Measurements from ENCODE around the gene STUB1. TPM values are rescaled to one million over a fixed set of nuclear protein-coding genes. Genes with fewer than 3 reads are reported as not detected.

Gene STUB1
- polyA plus RNA-seq, 1 experiment = 88.8 TPM

DNA sequence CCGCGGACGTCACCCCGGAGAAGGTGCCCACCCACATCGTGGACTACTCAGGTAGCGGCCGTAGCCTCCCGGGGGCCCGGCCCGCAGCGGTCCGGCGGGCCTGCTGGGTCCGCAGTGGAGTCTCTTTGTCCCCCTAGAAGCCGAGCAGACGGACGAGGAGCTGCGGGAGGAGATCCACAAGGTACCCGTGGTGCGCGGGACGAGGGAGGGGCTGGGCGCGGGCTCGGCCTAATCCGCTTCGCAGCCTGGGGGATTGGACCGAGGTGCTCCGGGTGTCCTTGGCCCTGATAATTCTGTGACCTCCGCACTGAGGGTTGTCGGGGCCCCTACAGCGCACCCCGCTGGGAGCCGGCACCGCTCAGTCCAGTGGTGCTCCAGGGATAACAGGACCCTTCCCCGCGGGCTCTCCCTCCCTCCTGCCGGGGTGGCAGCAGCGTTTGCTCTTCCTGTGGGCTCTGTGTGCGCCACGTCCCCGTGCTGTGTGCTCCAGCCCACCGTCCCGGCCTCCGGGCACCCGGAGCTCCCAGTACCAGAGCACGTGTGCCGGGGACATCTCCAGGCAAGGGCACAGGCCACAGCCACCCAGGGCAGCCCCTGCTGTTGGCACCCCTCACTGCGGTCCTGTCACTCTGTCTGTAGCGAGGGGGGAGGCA is 11.6 kb upstream of the STUB1 start:
- CTCF ChIA-PET = interaction anchor here (0.6 to 1.9 kb wide), 3 partner anchors 13 to 668 kb away, joined by 3 to 5 read pairs (median 4); no protein-coding TSS in a partner anchor
- H3K4me3 ChIP-seq (ENCODE audit: low read depth, low read length) = peak overlapping the region; percentile 81
- no peak overlapping the region for H3K27ac ChIP-seq (ENCODE audit: low read depth, low read length)
- H3K9me3 ChIP-seq (ENCODE audit: control insufficient read depth, insufficient read depth, low read length) = no peaks in the 10 kb centered on the region; the same call in 1 of the 2 replicates
- no peak for DNase-seq (ENCODE audit: low read depth, low spot score)
- TF ChIP-seq, protein P1, sequence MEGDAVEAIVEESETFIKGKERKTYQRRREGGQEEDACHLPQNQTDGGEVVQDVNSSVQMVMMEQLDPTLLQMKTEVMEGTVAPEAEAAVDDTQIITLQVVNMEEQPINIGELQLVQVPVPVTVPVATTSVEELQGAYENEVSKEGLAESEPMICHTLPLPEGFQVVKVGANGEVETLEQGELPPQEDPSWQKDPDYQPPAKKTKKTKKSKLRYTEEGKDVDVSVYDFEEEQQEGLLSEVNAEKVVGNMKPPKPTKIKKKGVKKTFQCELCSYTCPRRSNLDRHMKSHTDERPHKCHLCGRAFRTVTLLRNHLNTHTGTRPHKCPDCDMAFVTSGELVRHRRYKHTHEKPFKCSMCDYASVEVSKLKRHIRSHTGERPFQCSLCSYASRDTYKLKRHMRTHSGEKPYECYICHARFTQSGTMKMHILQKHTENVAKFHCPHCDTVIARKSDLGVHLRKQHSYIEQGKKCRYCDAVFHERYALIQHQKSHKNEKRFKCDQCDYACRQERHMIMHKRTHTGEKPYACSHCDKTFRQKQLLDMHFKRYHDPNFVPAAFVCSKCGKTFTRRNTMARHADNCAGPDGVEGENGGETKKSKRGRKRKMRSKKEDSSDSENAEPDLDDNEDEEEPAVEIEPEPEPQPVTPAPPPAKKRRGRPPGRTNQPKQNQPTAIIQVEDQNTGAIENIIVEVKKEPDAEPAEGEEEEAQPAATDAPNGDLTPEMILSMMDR (IDR thresholded peaks at IDR 0.05; ENCODE audit: low read depth, low read length) = no peak
- H3K27me3 ChIP-seq (ENCODE audit: control insufficient read depth, insufficient read depth, low read length) = no peaks in the 10 kb centered on the region
- POLR2A ChIA-PET = interaction anchor here (0.8 to 1.0 kb wide), 3 partner anchors 10 to 16 kb away, joined by 3 to 4 read pairs (median 4); partner anchors contain the start of genes JMJD8 and STUB1

DNA sequence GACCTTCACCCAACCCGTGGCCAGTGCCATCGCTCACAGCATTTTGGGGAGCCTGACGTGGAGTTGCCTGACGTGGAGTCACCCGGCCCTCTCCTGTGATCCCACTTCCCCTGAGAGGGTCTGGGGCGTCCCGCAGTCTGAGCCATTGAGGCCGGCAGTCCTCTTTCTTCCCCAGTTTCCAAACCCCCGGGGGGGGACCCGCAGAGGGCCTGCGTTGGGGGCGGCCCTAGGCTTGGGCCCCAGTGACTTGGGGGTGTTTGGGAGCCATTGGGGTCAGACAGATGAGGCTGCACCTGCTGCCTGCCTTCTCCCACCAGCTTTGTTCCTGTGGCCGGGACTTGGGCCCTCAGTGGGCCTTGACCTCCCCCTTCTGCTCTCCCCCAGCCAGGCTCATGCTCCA is 10.5 kb upstream of the STUB1 start:
- Histone ChIP-seq H3K27ac (ENCODE audit: low read depth, low read length) (no peak overlapping the region), H3K9me3 (ENCODE audit: control insufficient read depth, insufficient read depth, low read length) (no peaks in the 10 kb centered on the region; the same call in 1 of the 2 replicates), H3K4me3 (ENCODE audit: low read depth, low read length) (peak overlapping the region; percentile 81; the same call in 1 of the 2 replicates), H3K27me3 (ENCODE audit: control insufficient read depth, insufficient read depth, low read length) (no peaks in the 10 kb centered on the region)
- CTCF ChIA-PET = no interaction called here
- POLR2A ChIA-PET = no interaction called here
- no peak for DNase-seq (ENCODE audit: low read depth, low spot score)
- TF ChIP-seq, protein P1 (IDR thresholded peaks at IDR 0.05; ENCODE audit: low read depth, low read length) = no peak

DNA sequence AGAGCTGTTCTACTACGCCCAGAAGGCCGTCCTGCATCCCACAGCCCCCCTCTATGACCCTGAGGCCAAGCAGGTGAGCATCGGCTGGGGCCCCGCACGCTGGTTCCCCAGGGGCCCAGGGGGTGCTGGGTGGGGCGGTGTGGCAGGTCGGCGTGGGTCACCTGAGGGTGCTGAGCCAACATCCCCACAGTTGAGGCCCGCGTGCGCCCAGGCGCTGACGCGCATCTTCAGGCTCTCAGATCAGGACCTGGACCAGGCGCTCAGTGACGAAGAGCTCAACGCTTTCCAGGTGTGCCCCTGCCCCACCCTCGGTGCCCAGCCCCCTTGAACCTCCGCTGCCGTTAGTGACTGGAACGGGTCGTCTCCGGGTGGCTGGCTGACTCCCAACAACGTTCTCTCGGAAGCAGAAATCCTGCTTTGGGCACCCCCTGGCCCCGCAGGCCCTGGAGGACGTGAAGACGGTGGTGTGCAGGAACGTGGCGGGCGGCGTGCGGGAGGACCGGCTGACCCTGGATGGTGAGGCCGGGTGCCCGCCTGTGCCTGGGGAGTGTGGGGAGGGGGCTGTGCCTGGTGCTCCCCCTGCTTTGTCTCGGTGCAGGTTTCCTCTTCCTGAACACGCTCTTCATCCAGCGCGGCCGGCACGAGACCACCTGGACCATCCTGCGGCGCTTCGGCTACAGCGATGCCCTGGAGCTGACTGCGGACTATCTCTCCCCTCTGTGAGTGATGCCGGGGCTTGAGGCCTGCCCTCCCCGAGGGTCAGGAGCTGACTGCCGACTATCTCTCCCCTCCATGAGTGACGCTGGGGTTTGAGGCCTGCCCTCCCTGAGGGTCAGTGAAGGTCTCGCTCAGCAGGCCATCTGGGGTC is 9.5 kb upstream of the STUB1 start:
- ChIA-PET POLR2A (no interaction called here), CTCF (interaction anchor here (0.6 kb wide), 1 partner anchor 236 kb away, joined by 3 read pairs; no protein-coding TSS in a partner anchor)
- DNase-seq (ENCODE audit: low read depth, low spot score) = no peak
- Histone ChIP-seq H3K9me3 (ENCODE audit: control insufficient read depth, insufficient read depth, low read length) (no peaks in the 10 kb centered on the region; the same call in 1 of the 2 replicates), H3K27me3 (ENCODE audit: control insufficient read depth, insufficient read depth, low read length) (no peaks in the 10 kb centered on the region), H3K27ac (ENCODE audit: low read depth, low read length) (no peak overlapping the region), H3K4me3 (ENCODE audit: low read depth, low read length) (no peak overlapping the region)
- TF ChIP-seq, protein P1 (IDR thresholded peaks at IDR 0.05; ENCODE audit: low read depth, low read length) = no peak

DNA sequence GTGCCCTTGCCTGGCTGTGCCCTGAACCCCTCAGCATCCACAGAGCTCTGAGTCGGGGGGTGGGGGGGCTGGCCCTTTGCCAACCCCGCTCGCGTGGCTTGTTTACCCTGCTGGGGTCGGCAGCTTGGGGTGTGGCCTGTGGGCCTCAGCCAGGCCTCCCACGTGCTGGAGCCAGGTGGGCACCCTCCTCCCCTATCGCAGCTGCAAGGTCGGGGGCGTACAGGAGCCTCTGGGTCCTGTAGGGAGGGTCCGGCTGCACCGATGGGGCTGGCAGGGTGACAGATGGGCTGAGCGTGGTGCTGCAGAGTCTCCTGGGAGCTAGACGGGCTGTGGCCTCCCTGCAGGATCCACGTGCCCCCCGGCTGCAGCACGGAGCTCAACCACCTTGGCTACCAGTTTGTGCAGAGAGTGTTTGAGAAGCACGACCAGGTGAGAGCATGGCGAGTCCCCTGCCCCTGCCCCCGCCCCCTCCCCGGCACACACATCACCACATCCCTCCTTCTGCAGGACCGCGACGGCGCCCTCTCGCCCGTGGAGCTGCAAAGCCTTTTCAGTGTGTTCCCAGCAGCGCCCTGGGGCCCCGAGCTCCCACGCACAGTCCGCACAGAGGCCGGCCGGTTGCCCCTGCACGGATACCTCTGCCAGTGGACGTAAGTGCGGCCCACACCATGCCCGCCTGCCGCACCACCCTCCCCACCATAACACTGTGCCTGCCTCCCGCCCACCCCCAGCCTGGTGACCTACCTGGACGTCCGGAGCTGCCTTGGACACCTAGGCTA is 8.7 kb upstream of the STUB1 start:
- H3K27me3 ChIP-seq (ENCODE audit: control insufficient read depth, insufficient read depth, low read length) = no peaks in the 10 kb centered on the region
- ChIA-PET POLR2A (no interaction called here), CTCF (no interaction called here)
- no peak overlapping the region for H3K27ac ChIP-seq (ENCODE audit: low read depth, low read length)
- no peak overlapping the region for H3K4me3 ChIP-seq (ENCODE audit: low read depth, low read length)
- DNase-seq (ENCODE audit: low read depth, low spot score) = no peak
- no peaks in the 10 kb centered on the region; the same call in 1 of the 2 replicates for H3K9me3 ChIP-seq (ENCODE audit: control insufficient read depth, insufficient read depth, low read length)
- TF ChIP-seq, protein P1 (IDR thresholded peaks at IDR 0.05; ENCODE audit: low read depth, low read length) = no peak

Data from AG04450 (cell line).